ENCODE results near the gene EPN1.

EPN1 gene

DNA sequence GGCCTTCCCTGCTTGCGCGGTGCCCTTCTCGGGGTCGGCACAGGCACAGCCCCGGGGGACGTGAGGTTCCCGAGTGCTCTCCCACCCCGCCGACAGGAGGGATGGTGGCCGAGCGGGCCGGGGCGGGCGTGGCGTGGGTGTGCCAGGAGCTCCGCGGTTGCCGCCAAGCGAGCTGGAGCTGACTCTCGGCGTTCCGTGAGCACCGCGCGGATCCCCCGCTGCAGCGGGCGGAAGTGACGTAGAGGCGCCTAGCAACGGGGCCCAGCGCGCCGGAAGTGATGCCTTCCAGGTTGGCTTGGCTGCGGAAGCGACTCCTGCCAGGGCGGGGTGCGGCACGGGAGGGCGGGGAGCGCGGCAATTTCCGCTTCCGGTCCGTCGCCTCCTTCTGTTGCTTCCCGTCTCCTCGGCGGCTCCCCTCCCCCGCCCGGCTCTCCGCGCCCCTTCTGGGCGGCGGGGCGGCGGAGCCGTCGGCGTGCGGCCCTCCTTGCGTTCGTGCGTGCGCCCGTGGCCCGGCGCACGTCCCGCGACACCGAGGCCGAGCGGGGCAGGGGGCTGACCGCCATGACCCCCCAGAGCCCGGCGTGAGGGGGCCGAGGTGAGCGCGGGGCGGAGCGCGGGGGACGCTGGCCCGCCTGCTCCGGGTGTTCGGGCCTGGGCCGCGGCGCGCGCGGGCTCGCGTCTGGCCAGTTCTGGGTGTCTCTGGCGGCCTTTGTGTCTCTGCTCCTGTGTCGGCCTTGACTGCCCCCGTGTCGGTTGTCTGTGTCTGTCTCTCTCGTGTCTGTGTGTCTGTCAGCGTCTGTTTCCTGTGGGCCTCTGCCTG is at the start of gene EPN1:
Gene EPN1, plus strand, starts transcription at position 386 of the 820 bp plus-strand sequence. CDS start 3,402 bp downstream, outside the sequence.
- peak; percentile 98 for DNase-seq

- DNase-seq, result no peak
Measured at GRCh38 chr19:55626350-55626749, 48.7 kb upstream of the EPN1 start.

GRCh38 chr19:55632463-55632834 is 42.6 kb upstream of the EPN1 start:
- DNase-seq, result peak; percentile 91

DNA sequence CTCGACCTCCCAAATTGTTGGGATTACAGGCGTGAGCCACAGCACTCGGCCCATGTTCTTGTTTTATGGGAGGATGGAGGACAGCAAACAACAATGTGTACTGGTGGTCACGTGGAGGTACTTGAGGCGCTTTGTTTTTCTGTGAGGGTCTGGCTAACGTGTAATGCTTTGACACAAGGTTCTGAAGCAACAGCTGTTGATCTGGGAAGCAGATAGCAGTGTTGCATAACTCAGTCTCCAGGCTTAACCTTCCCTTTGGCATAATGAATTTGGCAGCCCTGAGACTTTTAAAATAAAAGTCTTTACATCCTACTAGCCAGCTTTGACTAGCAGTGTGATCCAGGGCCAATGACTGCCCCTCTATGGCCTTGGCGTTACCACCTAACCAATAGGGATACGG is 41.2 kb upstream of the EPN1 start:
- no peak for DNase-seq

- no peak for DNase-seq
Measured at GRCh38 chr19:55635334-55635717, 39.7 kb upstream of the EPN1 start.

DNA sequence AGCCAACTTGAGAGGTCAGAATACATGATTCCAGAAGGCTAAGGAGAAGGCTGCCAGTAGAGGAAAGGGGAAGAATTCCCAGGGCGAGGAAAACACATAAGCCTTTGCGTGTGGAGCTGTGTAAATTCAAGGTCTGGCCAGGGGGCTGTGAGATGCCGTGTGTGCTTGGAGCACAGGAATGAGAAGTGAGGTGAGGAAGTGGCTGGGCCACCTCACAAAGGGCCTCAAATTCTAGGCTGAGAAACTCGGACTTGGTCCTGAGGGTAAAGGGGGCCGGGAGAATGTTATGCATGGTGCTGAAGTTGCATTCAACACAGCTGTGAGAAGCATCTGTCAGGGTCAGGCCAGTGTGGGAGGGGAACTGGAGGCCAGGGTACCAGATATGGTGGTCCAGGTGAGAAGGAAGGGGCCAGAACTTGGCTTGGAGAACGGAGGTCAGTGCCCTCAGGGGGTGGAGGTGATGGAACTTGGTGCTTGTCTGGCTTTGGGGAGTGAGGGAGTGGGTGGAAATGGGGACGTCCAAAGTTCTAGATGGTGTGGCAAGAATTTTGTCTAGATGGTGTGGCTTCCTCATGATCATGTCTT is 39.1 kb upstream of the EPN1 start:
- no peak for DNase-seq

GRCh38 chr19:55636723-55637122 is 38.3 kb upstream of the EPN1 start:
- DNase-seq, result no peak

GRCh38 chr19:55637534-55637933 is 37.5 kb upstream of the EPN1 start:
- DNase-seq, result no peak

DNA sequence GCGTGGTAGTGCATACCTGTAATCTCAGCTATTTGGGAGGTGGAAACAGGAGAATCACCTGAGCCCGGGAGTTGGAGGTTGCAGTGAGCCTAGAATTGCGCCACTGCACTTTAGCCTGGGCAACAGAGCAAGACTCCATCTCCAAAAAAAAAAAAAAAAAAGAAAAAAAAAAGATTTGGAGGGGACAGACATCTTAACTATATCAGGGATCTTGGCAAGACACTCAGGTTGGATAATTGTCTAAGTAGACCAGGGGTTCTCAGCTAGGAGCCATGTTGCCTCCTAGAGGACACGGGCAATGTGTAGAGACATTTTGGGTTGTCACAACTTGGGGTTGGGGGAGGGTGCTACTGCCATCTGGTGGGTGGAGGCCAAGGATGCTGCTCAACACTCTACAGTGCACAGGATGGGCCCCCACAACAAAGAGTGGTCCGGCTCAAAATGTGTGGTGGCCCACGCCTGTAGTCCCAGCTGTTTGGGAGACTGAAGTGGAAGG is 36.1 kb upstream of the EPN1 start:
- DNase-seq, result peak; percentile 45

DNA sequence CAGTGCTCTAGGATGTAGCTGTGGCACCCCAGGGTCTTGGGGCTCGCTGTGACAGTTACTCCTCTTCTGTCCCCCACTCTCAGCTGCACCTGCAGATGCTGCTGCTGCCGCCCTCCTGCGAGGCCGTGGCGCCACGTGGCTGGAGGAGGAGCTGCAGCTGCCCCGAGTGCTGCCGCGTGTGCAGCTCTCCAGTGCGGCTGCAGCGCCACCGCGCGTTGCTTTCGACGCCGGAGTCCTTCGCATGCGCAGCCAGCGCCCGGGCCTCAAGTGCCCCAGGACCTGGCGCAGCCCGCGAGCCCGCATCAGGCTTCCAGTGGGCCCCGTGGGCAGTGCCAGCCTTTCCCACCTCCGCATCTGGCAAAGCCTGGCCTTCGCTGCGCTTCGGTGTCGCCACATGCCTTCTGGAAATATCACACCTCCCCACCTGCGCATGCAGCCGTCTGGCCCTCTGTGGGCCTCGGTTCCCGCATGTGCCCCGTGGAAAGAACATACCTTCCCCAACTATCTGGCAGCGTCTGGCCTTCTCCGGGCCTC is 34.9 kb upstream of the EPN1 start:
- peak; percentile 82 for DNase-seq

DNA sequence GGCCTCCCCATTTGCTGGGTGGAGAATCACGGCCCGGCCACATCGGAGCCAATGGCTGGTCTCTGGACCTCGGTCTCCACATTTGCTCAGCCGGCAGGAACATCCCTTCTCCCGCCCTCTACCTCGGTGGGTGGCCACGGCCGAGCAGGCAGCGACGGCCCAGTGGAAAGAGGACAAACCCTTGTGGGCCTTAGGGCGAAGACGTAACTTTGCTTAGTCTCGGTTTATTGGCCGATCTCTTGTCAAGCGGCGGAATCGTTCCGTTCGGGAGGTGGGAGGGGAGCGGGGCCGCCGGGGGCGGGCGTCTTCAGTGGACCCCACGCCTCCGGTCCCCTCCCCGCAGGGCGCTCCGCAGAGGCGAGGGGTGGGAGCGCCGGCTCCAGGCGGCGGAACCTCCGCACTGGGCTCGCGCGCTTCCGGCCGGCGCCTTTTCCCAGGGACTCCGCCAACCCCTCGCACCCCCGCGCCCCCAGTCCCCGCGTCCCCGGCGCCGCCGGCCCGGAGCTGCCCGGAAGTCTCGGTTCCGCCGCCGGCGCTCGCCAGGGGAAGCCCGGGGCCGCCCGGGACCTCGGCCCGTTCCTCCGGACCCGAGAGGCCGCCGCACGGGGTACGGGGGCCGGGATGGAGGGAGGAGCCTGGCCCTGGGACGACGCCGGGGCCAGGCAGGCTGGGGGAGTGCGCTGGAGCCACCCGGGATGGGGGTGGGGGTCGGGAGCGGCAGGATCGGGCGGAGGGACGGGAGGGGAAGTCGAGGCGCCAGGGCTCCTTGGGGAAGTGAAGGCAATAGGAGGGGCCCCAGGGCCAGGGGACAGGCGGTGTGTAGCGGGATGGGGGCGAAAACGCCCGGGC is 34.2 kb upstream of the EPN1 start, which contains the start of gene ZNF580:
Gene ZNF580, plus strand, starts transcription at position 426 of the 849 bp plus-strand sequence. CDS start 1,507 bp downstream, outside the sequence.
- peak; percentile 89 for DNase-seq

DNA sequence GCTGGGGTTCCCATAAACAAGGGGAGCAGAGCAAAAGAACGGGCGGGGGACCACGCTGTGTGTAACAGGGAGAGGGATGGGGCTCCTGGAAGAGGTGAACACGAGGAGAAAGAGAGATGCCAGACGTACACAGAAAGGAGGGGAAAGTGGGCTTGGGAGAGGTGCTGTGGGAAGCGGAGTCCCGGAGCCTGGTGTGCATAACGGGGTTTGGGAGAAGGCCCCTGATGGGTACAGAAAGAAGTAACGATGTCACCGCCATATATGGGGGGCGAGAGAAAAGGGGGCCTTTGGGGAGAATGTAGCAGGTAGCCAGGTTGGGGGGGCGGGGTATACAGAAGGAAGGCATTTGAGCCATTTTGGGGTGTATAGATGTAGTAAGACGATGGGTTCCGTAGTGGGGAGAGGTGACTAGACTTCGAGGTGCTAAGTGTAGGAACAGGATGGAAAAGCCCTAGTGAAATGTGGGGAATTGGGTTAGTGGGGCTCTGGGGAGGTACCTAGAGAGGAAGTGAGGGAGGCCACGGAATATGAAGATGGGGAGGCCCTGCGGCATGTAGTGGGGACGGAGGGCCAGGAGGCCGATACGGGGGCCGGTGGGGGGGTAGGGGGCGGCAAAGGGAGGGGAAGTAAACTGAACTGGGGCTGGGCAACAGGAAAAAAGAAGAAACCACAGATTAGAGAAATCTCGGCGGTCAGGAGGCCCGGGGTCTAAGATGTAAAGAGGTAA is 33.4 kb upstream of the EPN1 start:
- peak; percentile 23 for DNase-seq

DNA sequence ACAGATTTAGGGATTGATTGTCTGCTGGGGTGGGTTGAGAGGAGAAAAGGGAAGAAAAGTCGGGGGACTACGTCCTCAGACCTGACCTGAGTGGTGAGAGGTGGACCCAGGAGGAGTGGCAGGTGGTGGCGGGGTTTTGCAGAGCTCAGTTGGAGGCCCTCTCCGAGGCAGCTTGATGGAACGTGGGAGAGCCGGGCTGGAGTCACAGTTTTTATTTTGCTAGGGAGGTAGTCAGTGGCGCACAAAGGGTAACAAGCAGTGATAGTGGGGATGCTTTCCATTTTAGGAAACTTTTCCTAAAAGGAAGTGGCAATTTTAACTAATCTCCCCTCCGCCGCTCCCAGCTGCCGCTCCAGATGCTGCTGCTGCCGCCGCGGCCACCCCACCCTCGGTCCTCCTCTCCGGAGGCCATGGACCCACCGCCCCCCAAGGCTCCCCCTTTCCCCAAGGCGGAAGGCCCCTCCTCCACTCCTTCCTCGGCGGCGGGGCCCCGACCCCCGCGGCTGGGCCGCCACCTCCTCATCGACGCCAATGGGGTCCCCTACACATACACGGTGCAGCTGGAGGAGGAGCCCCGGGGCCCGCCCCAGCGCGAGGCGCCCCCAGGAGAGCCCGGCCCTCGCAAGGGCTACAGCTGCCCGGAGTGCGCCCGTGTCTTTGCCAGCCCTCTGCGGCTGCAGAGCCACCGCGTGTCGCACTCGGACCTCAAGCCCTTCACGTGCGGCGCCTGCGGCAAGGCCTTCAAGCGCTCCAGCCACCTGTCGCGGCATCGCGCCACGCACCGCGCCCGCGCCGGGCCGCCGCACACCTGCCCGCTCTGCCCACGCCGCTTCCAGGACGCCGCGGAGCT is 32.6 kb upstream of the EPN1 start:
- peak; percentile 49 for DNase-seq

DNA sequence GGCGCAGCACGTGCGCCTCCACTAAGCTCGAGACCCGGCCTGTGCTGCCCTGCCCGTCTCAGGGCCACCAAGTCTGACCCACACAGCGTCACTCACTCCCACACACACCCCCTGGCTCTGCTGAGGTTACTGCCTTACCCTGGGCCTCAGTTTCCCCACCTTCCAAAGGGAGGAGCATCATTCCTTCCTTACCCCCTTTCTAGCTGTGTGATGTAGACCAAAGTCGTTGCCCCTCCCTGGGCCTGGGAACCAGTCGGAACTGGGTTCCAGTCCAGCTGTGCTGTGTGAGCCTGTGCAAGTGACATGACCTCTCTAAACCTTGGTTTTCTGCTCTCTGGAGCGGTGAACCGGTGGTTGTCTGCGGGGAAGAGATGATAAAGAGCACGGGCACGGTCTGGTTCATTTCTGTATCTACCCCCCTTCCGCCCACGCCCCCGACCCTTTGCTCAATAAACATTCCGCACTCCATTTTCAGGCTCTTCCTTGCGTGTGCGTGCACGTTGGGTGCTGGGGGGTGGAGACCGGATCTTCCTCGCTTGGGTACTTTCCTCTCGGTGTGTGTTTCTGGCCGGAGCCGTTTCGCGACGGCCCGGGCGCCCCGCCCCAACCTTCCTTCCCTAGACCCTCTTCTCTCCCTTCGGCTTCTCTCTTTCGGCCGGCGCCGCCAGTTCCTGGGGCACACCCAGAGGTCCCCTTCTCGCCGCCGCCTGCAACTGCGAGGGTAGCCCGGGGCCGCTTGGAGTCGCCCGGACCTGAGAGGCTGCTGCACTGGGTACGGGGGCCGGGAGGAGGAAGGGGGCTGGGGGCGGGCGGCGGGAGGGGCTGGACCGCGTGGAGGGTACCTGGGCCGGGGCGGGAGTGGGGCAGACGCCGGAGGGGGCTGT is 31.8 kb upstream of the EPN1 start, which contains the start of gene ZNF581:
Gene ZNF581, plus strand, starts transcription at position 647 of the 884 bp plus-strand sequence. CDS start 923 bp downstream, outside the sequence.
- peak; percentile 84 for DNase-seq

- no peak for DNase-seq
Measured at GRCh38 chr19:55643887-55644176, 31.2 kb upstream of the EPN1 start.

DNA sequence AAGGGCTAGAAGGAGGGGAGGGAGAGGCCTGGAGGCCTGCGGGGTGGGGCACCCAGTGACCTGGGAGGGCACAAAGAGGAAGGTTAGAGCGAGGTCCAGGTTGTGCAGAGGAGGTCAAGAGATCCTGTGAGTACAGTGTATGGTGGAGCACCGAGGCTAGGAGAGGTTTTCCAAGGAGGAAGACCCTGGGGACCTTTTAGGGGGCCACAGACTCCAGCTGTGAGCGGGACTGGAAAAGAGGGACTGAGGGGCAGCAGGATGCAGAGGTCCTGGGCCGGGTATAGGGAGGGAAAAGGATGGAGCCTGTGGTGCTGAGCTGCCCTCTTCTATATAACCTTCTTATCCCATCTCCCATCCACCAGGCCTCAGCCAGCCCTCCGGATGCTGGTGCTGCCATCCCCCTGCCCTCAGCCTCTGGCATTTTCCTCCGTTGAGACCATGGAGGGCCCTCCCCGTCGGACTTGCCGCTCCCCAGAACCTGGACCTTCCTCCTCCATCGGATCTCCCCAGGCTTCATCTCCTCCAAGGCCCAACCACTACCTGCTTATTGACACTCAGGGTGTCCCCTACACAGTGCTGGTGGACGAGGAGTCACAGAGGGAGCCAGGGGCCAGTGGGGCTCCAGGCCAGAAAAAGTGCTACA is 30.7 kb upstream of the EPN1 start:
- DNase-seq, result peak; percentile 20

DNA sequence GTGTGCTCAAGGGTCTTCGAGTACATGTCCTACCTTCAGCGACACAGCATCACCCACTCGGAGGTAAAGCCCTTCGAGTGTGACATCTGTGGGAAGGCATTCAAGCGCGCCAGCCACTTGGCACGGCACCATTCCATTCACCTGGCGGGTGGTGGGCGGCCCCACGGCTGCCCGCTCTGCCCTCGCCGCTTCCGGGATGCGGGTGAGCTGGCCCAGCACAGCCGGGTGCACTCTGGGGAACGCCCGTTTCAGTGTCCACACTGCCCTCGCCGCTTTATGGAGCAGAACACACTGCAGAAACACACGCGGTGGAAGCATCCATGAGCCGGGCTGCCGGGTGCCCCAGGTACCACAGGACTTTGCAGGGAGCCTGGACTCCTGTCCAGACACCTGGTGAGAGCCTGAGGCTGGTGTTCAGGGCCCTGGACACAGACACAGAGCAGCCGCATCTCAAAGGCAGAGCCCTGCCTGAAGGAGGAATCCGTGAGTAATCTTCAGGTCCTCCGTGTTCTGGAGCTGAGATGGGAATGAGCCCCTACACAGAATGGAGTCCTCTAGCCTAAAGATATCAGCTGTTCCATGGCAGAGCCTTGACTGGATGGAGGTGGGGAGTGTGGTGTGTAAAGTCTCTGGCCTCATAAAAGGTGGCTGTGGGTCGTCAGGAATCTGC is 30.0 kb upstream of the EPN1 start:
- DNase-seq, result peak; percentile 21

- DNase-seq, result no peak
Measured at GRCh38 chr19:55645512-55645881, 29.5 kb upstream of the EPN1 start.

Data from femur (tissue), 1 donor.